ENCODE data around the gene CDK6.

The CDK6 gene

DNA sequence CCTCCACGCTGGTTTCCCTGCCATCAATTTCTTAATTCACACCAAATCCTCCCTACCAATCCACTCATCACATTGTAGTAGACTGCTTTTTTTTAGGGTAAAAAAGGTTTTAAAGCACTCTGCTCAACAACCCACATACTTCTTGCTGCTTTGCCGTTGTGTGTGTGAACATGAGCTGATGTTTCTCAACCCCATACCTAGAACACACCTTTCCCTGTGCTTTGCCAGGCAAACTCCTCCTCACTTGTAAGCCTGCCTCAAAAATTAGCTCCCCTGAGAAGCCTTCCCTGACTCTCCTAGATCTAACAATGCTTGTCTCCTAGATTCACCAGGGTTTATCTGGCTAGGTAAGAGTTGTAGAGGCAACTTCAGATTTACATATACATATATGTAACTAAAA is 127.2 kb downstream of the CDK6 start:
- TF ChIP-seq, protein P1, sequence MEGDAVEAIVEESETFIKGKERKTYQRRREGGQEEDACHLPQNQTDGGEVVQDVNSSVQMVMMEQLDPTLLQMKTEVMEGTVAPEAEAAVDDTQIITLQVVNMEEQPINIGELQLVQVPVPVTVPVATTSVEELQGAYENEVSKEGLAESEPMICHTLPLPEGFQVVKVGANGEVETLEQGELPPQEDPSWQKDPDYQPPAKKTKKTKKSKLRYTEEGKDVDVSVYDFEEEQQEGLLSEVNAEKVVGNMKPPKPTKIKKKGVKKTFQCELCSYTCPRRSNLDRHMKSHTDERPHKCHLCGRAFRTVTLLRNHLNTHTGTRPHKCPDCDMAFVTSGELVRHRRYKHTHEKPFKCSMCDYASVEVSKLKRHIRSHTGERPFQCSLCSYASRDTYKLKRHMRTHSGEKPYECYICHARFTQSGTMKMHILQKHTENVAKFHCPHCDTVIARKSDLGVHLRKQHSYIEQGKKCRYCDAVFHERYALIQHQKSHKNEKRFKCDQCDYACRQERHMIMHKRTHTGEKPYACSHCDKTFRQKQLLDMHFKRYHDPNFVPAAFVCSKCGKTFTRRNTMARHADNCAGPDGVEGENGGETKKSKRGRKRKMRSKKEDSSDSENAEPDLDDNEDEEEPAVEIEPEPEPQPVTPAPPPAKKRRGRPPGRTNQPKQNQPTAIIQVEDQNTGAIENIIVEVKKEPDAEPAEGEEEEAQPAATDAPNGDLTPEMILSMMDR (IDR thresholded peaks at IDR 0.05; ENCODE audit: low read depth, low read length, missing control alignments), result no peak

DNA sequence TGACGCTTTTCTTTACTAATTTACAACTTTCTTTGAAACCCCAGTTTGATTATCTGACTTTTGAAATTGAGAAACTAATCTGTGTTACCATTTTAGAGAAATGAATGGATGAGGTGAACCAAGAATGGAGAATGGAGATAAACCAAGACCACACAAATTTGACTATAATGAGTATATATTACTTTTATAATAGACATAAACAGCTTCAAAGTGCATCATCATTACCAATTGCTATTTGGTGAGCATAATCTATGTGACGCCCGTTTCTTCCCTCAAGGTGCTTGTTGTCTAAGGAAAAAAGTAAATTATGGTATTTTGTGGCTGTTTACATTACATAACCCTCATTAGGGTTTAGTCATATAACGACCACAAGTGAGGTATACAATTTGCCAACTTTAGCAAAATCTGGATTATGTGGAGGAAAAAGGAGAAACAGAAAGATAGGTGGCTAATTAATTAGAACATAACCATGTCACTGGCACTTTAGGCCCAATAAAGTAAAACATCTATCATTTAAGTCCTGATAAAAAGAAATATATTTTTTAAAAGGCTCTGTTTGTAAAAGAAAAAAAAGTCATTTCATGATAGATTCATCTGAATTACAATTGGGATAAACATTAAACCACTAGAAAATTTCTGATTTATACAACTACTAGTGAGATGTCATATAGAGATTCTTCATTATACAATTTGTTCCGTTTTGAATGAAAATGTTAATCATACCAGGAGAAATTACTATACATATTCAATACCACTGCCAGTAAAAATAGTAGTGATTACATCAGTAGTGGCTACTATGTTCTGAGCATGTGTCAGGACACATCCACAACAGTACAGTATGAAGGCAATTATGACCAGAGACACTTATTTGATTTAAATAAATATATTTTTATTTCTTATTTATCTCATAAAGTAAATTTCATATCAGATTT is 128.0 kb downstream of the CDK6 start:
- DNase-seq (ENCODE audit: low read depth), result no peak
- no peak overlapping the region for H3K4me3 ChIP-seq (ENCODE audit: low read depth, low read length)
- TF ChIP-seq, protein P1 (IDR thresholded peaks at IDR 0.05; ENCODE audit: low read depth, low read length, missing control alignments), result no peak
- in situ Hi-C loops (cut with HindIII; ENCODE audit: low sequenced_read_pairs), result no loop called here

More for the DNA sequence above, 127.2 kb downstream of the CDK6 start:
- in situ Hi-C loops (cut with HindIII; ENCODE audit: low sequenced_read_pairs), result no loop called here
- no peak overlapping the region for H3K4me3 ChIP-seq (ENCODE audit: low read depth, low read length)
- DNase-seq (ENCODE audit: low read depth), result no peak

DNA sequence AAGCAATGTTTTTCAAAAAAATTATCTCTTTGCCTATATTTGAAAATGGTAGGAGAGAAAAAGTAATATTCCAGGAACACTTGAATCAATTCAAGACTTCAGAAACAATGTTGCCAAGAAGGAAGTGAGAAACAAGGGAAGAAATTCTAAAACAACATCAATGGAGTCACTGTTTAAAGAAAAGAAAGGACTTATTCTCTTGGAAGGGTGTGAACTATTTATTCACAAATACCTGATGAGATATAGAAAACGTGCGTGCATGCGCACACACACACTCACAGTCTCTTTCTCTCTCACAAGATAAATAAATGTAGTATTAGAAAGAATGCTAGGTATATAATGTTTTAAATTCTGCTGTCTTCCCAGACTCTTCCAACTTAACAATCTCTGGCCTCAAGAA is 128.9 kb downstream of the CDK6 start:
- in situ Hi-C loops (cut with HindIII; ENCODE audit: low sequenced_read_pairs), result no loop called here
- DNase-seq (ENCODE audit: low read depth), result no peak
- TF ChIP-seq, protein P1 (IDR thresholded peaks at IDR 0.05; ENCODE audit: low read depth, low read length, missing control alignments), result no peak
- no peak overlapping the region for H3K4me3 ChIP-seq (ENCODE audit: low read depth, low read length)

DNA sequence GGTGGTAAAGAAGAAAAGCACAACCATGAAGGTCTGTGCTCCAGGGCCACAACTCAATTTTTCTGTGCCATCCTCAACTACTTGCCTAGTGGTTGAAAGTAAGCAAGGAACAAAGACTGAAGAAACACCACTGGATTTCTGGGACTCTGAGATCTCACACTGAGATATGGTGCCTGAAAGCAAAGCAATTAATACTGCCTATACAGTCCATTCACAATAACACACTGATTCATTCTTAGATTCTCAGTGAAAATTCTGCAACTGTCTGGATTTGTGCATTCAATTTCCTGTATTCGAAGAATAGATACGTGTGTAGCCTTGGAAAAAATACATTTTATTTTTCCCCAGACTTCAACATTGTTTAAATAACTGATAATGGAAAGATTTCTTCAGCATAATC is 129.8 kb downstream of the CDK6 start:
- in situ Hi-C loops (cut with HindIII; ENCODE audit: low sequenced_read_pairs), result no loop called here
- TF ChIP-seq, protein P1 (IDR thresholded peaks at IDR 0.05; ENCODE audit: low read depth, low read length, missing control alignments), result no peak
- DNase-seq (ENCODE audit: low read depth), result no peak
- H3K4me3 ChIP-seq (ENCODE audit: low read depth, low read length), result no peak overlapping the region

DNA sequence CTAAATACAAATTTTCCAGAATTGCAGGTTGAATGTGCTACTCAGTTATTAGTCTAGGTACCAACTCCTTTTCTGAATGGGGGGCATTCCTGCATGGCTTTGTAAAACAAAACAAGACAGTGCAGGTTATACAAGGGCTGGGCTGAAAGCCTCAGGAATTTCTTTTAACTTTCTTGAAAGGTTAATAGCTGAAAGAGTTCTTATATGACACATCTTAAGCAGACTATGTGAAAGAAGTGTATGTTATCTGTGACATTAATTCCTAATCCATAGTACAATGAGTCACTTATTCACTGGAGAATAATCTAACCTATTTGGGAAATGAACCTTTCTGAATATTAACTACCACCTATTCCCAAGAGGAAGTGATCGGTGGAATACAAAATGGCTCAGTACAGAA is 130.5 kb downstream of the CDK6 start:
- in situ Hi-C loops (cut with HindIII; ENCODE audit: low sequenced_read_pairs), result no loop called here
- TF ChIP-seq, protein P1 (IDR thresholded peaks at IDR 0.05; ENCODE audit: low read depth, low read length, missing control alignments), result no peak
- no peak overlapping the region for H3K4me3 ChIP-seq (ENCODE audit: low read depth, low read length)
- DNase-seq (ENCODE audit: low read depth), result no peak

DNA sequence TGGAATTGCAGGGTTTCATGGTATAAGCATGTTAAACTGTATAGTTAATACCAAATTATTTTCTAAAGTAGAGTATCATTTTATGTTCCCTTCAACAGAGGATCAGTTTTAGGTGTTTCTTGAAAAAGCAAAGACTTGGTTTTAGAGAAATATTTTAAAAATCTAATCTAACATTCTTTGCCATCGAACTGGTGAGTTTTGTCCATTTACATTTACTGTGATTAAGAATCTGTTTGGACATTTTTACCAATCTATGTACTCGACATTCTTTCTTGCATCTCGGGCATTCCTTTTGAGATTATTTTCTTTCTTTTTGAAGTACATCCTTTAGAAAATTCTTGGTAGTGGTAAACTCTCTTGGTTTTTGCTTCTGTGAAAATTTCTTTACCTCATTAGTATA is 131.5 kb downstream of the CDK6 start:
- TF ChIP-seq, protein P1 (IDR thresholded peaks at IDR 0.05; ENCODE audit: low read depth, low read length, missing control alignments), result no peak
- no peak for DNase-seq (ENCODE audit: low read depth)
- in situ Hi-C loops (cut with HindIII; ENCODE audit: low sequenced_read_pairs), result no loop called here
- no peak overlapping the region for H3K4me3 ChIP-seq (ENCODE audit: low read depth, low read length)
